Ascending aorta (tissue), 2 donors: Measurements from ENCODE around the gene COL13A1. TPM values are rescaled to one million over a fixed set of nuclear protein-coding genes. Genes with fewer than 3 reads are reported as not detected.

Experiments used
- DNase-seq, 2 donors: peaks; one replicate each; pipeline ENCODE4 v3.0.0-alpha.2; 2019; ENCODE audit warnings: low spot score in 2 of 2
- H3K27ac ChIP-seq, 2 donors: fragments of 200-600 bp; sonication (generic); one replicate each; pipeline ENCODE4 v1.5.1; 2016 to 2017; ENCODE audit warnings: mild to moderate bottlenecking in 1 of 2
- H3K27me3 ChIP-seq: fragments of 200-600 bp; sonication (generic); one replicate; pipeline ENCODE4 v1.5.1; 2017
- H3K36me3 ChIP-seq, 2 donors: fragments of 200-600 bp; sonication (generic); one replicate each; pipeline ENCODE4 v1.5.1; 2016
- H3K4me1 ChIP-seq, 2 donors: fragments of 200-600 bp; sonication (generic); one replicate each; pipeline ENCODE4 v1.5.1; 2016 to 2017; ENCODE audit warnings: mild to moderate bottlenecking in 1 of 2
- H3K4me3 ChIP-seq, 2 donors: fragments of 200-600 bp; sonication (generic); one replicate each; pipeline ENCODE4 v1.5.1; 2016 to 2017; ENCODE audit warnings: mild to moderate bottlenecking in 1 of 2
- H3K9me3 ChIP-seq, 2 donors: fragments of 200-600 bp; sonication (generic); one replicate each; pipeline ENCODE4 v1.5.1; 2016
- CTCF ChIP-seq, 3 experiments: fragments of 200-600 bp in 2 of 3; fragments of 450-650 bp in 1 of 3; sonication (generic) in 2 of 3; IDR thresholded peaks; one replicate each; pipeline ENCODE4 v1.5.1; 2016 to 2019; ENCODE audit warnings: antibody characterized with exemption in 3 of 3, mild to moderate bottlenecking in 1 of 3, moderate library complexity in 1 of 3
- intact Hi-C: fragments of 100-400 bp; cut with DNase I; formaldehyde crosslinking; loops from one replicate; pipeline ENCODE4 v1.15.1; 2023
- total RNA-seq: library from RNA; depleted of rRNA; stranded (reverse); fragments of >200 nt; gene quantifications from one replicate; pipeline ENCODE4 v1.1.0, GENCODE V29; 2016

COL13A1 gene
- total RNA-seq, 1 donor from 2014 or later, result 8.0 TPM

- Histone ChIP-seq H3K36me3 (peaks cover 0 to 2% of the 10 kb centered on the region in 2 donors), H3K27ac (no peak overlapping the region), H3K27me3 (no peaks in the 10 kb centered on the region), H3K4me1 (no peaks in the 10 kb centered on the region), H3K9me3 (no peaks in the 10 kb centered on the region), H3K4me3 (no peak overlapping the region)
- TF ChIP-seq CTCF (IDR thresholded peaks at IDR 0.05), result no peak
- intact Hi-C loops, result no loop called here
- DNase-seq, result no peak
Observed at GRCh38 chr10:69870591-69870990, 68.9 kb downstream of the COL13A1 start.

GRCh38 chr10:69871074-69871473 is 69.4 kb downstream of the COL13A1 start:
- Histone ChIP-seq H3K4me3 (no peak overlapping the region), H3K27ac (no peak overlapping the region), H3K4me1 (no peaks in the 10 kb centered on the region), H3K36me3 (peaks cover 0 to 2% of the 10 kb centered on the region in 2 donors), H3K9me3 (no peaks in the 10 kb centered on the region), H3K27me3 (no peaks in the 10 kb centered on the region)
- intact Hi-C loops, result no loop called here
- no peak for DNase-seq
- TF ChIP-seq CTCF (IDR thresholded peaks at IDR 0.05), result no peak

- no peak overlapping the region for H3K4me3 ChIP-seq
- no peak overlapping the region for H3K27ac ChIP-seq
- peaks cover 0 to 2% of the 10 kb centered on the region in 2 donors for H3K36me3 ChIP-seq
- no peak for DNase-seq
- no peaks in the 10 kb centered on the region for H3K4me1 ChIP-seq
- no peak for TF ChIP-seq CTCF (IDR thresholded peaks at IDR 0.05)
- H3K27me3 ChIP-seq, result no peaks in the 10 kb centered on the region
- intact Hi-C loops, result no loop called here
- no peaks in the 10 kb centered on the region for H3K9me3 ChIP-seq
Observed at GRCh38 chr10:69872323-69872722, 70.6 kb downstream of the COL13A1 start.

GRCh38 chr10:69873135-69873639 is 71.5 kb downstream of the COL13A1 start:
- no peak for TF ChIP-seq CTCF (IDR thresholded peaks at IDR 0.05)
- no peak for DNase-seq
- Histone ChIP-seq H3K36me3 (peaks cover 0 to 2% of the 10 kb centered on the region in 2 donors), H3K27ac (no peak overlapping the region), H3K4me3 (no peak overlapping the region), H3K4me1 (no peaks in the 10 kb centered on the region), H3K9me3 (no peaks in the 10 kb centered on the region), H3K27me3 (no peaks in the 10 kb centered on the region)
- intact Hi-C loops, result no loop called here

GRCh38 chr10:69874449-69874848 is 72.7 kb downstream of the COL13A1 start:
- no peak for TF ChIP-seq CTCF (IDR thresholded peaks at IDR 0.05)
- Histone ChIP-seq H3K27me3 (no peaks in the 10 kb centered on the region), H3K27ac (no peak overlapping the region), H3K4me1 (no peaks in the 10 kb centered on the region), H3K36me3 (peaks cover 0 to 2% of the 10 kb centered on the region in 2 donors), H3K4me3 (no peak overlapping the region), H3K9me3 (no peaks in the 10 kb centered on the region)
- DNase-seq, result no peak
- intact Hi-C loops, result no loop called here

- intact Hi-C loops, result no loop called here
- no peak for DNase-seq
Observed at GRCh38 chr10:69875856-69876255, 74.2 kb downstream of the COL13A1 start.

More at GRCh38 chr10:69875856-69876255, 74.2 kb downstream of the COL13A1 start:
- no peaks in the 10 kb centered on the region for H3K27me3 ChIP-seq
- H3K4me3 ChIP-seq, result no peak overlapping the region
- H3K4me1 ChIP-seq, result peaks cover 0 to 6% of the 10 kb centered on the region in 2 donors
- no peaks in the 10 kb centered on the region for H3K9me3 ChIP-seq
- no peak for TF ChIP-seq CTCF (IDR thresholded peaks at IDR 0.05)
- H3K27ac ChIP-seq, result no peak overlapping the region
- H3K36me3 ChIP-seq, result peaks cover 0 to 2% of the 10 kb centered on the region in 2 donors
